Measurements from ENCODE around the gene RNF220. TPM values are rescaled to one million over a fixed set of nuclear protein-coding genes. Genes with fewer than 3 reads are reported as not detected.

RNF220 gene
- total and polyA plus RNA-seq, 2 donors (not counting 3 experiments of a cell fraction or from before 2014, with no cell fraction given), result 62.7 to 66.6 TPM

- Histone ChIP-seq H3K9me1 (replicated peaks; ENCODE audit: control insufficient read depth, extremely low read depth, insufficient read depth, low read length) (no peaks in the 10 kb centered on the region), H3K4me2 (ENCODE audit: insufficient read depth, low read length) (no peak overlapping the region), H4K20me1 (replicated peaks; ENCODE audit: control insufficient read depth, extremely low read depth, insufficient read depth, low read length) (no peaks in the 10 kb centered on the region), H3K36me3 (ENCODE audit: control insufficient read depth in 2 of 2, extremely low read depth in 1 of 2, insufficient read depth in 2 of 2, low read length in 2 of 2) (no peaks in the 10 kb centered on the region), H3K4me1 (ENCODE audit: control insufficient read depth, extremely low read depth, insufficient read depth, low read length) (peaks cover 32% of the 10 kb centered on the region), H3K4me3 (replicated peaks in 1 of 3; ENCODE audit: insufficient read depth in 1 of 3, low read depth in 1 of 3, low read length in 3 of 3) (no peak overlapping the region), H3K9ac (replicated peaks; ENCODE audit: extremely low read depth, insufficient read depth, low read length) (no peak overlapping the region), H3K27me3 (ENCODE audit: control insufficient read depth in 2 of 2, insufficient read depth in 2 of 2, low read length in 2 of 2) (peaks cover 23 to 25% of the 10 kb centered on the region in 2 experiments), H3K9me3 (replicated peaks; ENCODE audit: control insufficient read depth, insufficient read depth, low read length) (no peaks in the 10 kb centered on the region), H2AFZ (ENCODE audit: low read depth, low read length) (no peak overlapping the region), H3K79me2 (ENCODE audit: control insufficient read depth, insufficient read depth, low read length) (no peaks in the 10 kb centered on the region), H3K27ac (ENCODE audit: insufficient read depth, low read depth, low read length) (no peak overlapping the region)
- BruUV-seq (replicated peaks), result no TSS peak
- CTCF ChIA-PET, result interaction anchor here (0.7 to 1.1 kb wide), 2 partner anchors 23 to 94 kb away, joined by 3 read pairs; no protein-coding TSS in a partner anchor
- no peak for FAIRE-seq
- TF ChIP-seq POLR2A (IDR thresholded peaks at IDR 0.05; ENCODE audit: low read depth, low read length), result no peak
- TF ChIP-seq, protein P1, sequence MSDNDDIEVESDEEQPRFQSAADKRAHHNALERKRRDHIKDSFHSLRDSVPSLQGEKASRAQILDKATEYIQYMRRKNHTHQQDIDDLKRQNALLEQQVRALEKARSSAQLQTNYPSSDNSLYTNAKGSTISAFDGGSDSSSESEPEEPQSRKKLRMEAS (IDR thresholded peaks at IDR 0.05; ENCODE audit: insufficient read depth, insufficient read length), result no peak
- TF ChIP-seq, protein P2, sequence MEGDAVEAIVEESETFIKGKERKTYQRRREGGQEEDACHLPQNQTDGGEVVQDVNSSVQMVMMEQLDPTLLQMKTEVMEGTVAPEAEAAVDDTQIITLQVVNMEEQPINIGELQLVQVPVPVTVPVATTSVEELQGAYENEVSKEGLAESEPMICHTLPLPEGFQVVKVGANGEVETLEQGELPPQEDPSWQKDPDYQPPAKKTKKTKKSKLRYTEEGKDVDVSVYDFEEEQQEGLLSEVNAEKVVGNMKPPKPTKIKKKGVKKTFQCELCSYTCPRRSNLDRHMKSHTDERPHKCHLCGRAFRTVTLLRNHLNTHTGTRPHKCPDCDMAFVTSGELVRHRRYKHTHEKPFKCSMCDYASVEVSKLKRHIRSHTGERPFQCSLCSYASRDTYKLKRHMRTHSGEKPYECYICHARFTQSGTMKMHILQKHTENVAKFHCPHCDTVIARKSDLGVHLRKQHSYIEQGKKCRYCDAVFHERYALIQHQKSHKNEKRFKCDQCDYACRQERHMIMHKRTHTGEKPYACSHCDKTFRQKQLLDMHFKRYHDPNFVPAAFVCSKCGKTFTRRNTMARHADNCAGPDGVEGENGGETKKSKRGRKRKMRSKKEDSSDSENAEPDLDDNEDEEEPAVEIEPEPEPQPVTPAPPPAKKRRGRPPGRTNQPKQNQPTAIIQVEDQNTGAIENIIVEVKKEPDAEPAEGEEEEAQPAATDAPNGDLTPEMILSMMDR (IDR thresholded peaks at IDR 0.05; ENCODE audit: extremely low read depth in 1 of 2, insufficient read depth in 1 of 2, low read depth in 1 of 2, low read length in 2 of 2), result no peak
- TF ChIP-seq MYC (IDR thresholded peaks at IDR 0.05; ENCODE audit: low read depth, low read length), result no peak
- no peak for TF ChIP-seq POLR2AphosphoS5 (IDR thresholded peaks at IDR 0.05; ENCODE audit: insufficient read depth, low read depth, low read length)
- no peak for TF ChIP-seq GATA2 (IDR thresholded peaks at IDR 0.05; ENCODE audit: insufficient read depth, insufficient read length, low read depth, low read length)
- TF ChIP-seq EZH2 (IDR thresholded peaks at IDR 0.05; ENCODE audit: borderline replicate concordance, low read depth, low read length, severe bottlenecking), result no peak
- TF ChIP-seq FOS (IDR thresholded peaks at IDR 0.05; ENCODE audit: borderline replicate concordance, insufficient read depth, low read length), result no peak
- no peak for TF ChIP-seq JUN (IDR thresholded peaks at IDR 0.05; ENCODE audit: borderline replicate concordance, insufficient read depth, insufficient read length, low read depth)
- DNase-seq (ENCODE audit: low read depth, low spot score), result no peak
- POLR2A ChIA-PET, result no interaction called here
- intact Hi-C loops (cut with micrococcal nuclease), result no loop called here
- dilution Hi-C loops (cut with MboI; ENCODE audit: extremely low pct_ligation_motif_present, low sequenced_read_pairs), result no loop called here
Observed at GRCh38 chr1:44424747-44425146, 19.7 kb downstream of the RNF220 start.
